Panc1 (cell line): ENCODE data around the gene ADARB2. TPM values are rescaled to one million over a fixed set of nuclear protein-coding genes. Genes with fewer than 3 reads are reported as not detected.

Source experiments
- ATAC-seq: fragments of 200-7000 bp; cut with Tn5 transposase; 2 replicates; pipeline ENCODE4 v1.9.1; 2020; ENCODE audit warnings: mild to moderate bottlenecking, moderate library complexity
- BruUV-seq: library from RNA; stranded (reverse); fragments of 400-500 nt; replicated peaks from 2 replicates; lab custom pipeline; 2021; lab: Mats Ljungman, UMichigan
- CTCF ChIA-PET: fragments of 300-600 bp; sonication (Branson Sonifier 250); formaldehyde crosslinking; loops from one replicate; lab custom pipeline; 2022; ENCODE audit warnings: antibody characterized with exemption; lab: Charles Lee
- POLR2A ChIA-PET: fragments of 300-600 bp; sonication (Branson Sonifier 250); formaldehyde crosslinking; loops from one replicate; lab custom pipeline; 2022; ENCODE audit warnings: antibody characterized with exemption; lab: Charles Lee
- DNase-seq: peaks from one replicate; pipeline ENCODE4 v3.0.0-alpha.2; 2010; ENCODE audit warnings: low read depth, low spot score
- H3K27ac ChIP-seq: 2 replicates; pipeline ENCODE4 v1.5.1; 2011; ENCODE audit warnings: mild to moderate bottlenecking, low read length, inconsistent platforms
- H3K27me3 ChIP-seq: fragments of 200-500 bp; sonication (Bioruptor generic); 2 replicates; pipeline ENCODE4 v1.6.0; 2014; ENCODE audit warnings: low read length, inconsistent platforms; ENCODE audit not compliant: control insufficient read depth, insufficient read depth
- H3K36me3 ChIP-seq: fragments of 200-500 bp; sonication (Bioruptor generic); 2 replicates; pipeline ENCODE4 v1.5.1; 2014; ENCODE audit warnings: inconsistent platforms, mild to moderate bottlenecking, low read length, moderate library complexity; ENCODE audit not compliant: control insufficient read depth, insufficient read depth
- H3K4me1 ChIP-seq: 2 replicates; pipeline ENCODE4 v1.5.1; 2011; ENCODE audit warnings: inconsistent platforms, mild to moderate bottlenecking, low read length, moderate library complexity; ENCODE audit not compliant: control insufficient read depth, insufficient read depth
- H3K4me3 ChIP-seq, 2 experiments: 2 replicates each; pipeline ENCODE4 v1.5.1; 2011 to 2012; ENCODE audit warnings: low read depth in 2 of 2, low read length in 2 of 2, mild to moderate bottlenecking in 2 of 2, inconsistent platforms in 1 of 2, moderate library complexity in 1 of 2
- H3K9me3 ChIP-seq: fragments of 200-500 bp; sonication (Bioruptor generic); 2 replicates; pipeline ENCODE4 v1.5.1; 2014; ENCODE audit warnings: low read depth, mild to moderate bottlenecking, inconsistent platforms, low read length, moderate library complexity; ENCODE audit not compliant: control insufficient read depth, insufficient read depth
- CTCF ChIP-seq: fragments of 450-650 bp; IDR thresholded peaks from 2 replicates; pipeline ENCODE4 v1.5.1; 2017; ENCODE audit warnings: mild to moderate bottlenecking
- POLR2AphosphoS5 ChIP-seq: IDR thresholded peaks from 2 replicates; pipeline ENCODE4 v1.6.1; 2012; ENCODE audit warnings: mild to moderate bottlenecking, low read depth, low read length, moderate library complexity
- REST ChIP-seq, 2 experiments: IDR thresholded peaks; 2 replicates each; pipeline ENCODE4 v1.6.1; 2011 to 2012; ENCODE audit warnings: low read depth in 2 of 2, control low read depth in 1 of 2, low read length in 1 of 2, mild to moderate bottlenecking in 1 of 2, moderate library complexity in 1 of 2; ENCODE audit not compliant: insufficient read depth in 1 of 2
- SIN3A ChIP-seq: IDR thresholded peaks from 2 replicates; pipeline ENCODE4 v1.6.1; 2012; ENCODE audit warnings: low read depth, mild to moderate bottlenecking, low read length, moderate library complexity, borderline replicate concordance; ENCODE audit not compliant: insufficient read depth
- TCF7L2 ChIP-seq: IDR thresholded peaks from 2 replicates; pipeline ENCODE4 v1.6.1; 2011; ENCODE audit warnings: mild to moderate bottlenecking, low read depth, low read length, inconsistent platforms
- in situ Hi-C: cut with HindIII; loops from 2 replicates; pipeline ENCODE4 v1.10.0; 2016; ENCODE audit warnings: low sequenced_read_pairs, low pct_unique_long_range_greater_than_20kb
- intact Hi-C: fragments of 100-400 bp; cut with micrococcal nuclease; formaldehyde crosslinking; loops from one replicate; pipeline ENCODE4 v1.10.0; 2022; ENCODE audit not compliant: unreplicated experiment
- total RNA-seq: library from RNA; stranded (reverse); gene quantifications from one replicate; pipeline ENCODE4 v1.2.1, GENCODE V29; 2021; ENCODE audit not compliant: unreplicated experiment

The ADARB2 gene
- total RNA-seq, 1 experiment from 2014 or later = 0.31 TPM

- intact Hi-C loops = no loop called here
- CTCF ChIA-PET = no interaction called here
- H3K27me3 ChIP-seq = peaks cover 5% of the 10 kb centered on the region
These were observed 216.3 kb downstream of the ADARB2 start for GRCh38 chr10:1520909-1521565.

GRCh38 chr10:1519391-1519790 is 217.9 kb downstream of the ADARB2 start:
- intact Hi-C loops (no loop called here), in situ Hi-C loops (no loop called here)
- H3K4me3 ChIP-seq = no peak overlapping the region
- H3K36me3 ChIP-seq = no peaks in the 10 kb centered on the region
- ATAC-seq (no peak), DNase-seq (no peak)
- no peak overlapping the region for H3K27ac ChIP-seq
- peaks cover 5% of the 10 kb centered on the region for H3K27me3 ChIP-seq
- no peaks in the 10 kb centered on the region for H3K9me3 ChIP-seq
- POLR2A ChIA-PET = no interaction called here
- TF ChIP-seq SIN3A = no peak
- no peak for TF ChIP-seq REST (IDR thresholded peaks at IDR 0.05; ENCODE audit: insufficient read depth in 1 of 2, low read depth in 2 of 2, low read length in 1 of 2)
- no peaks in the 10 kb centered on the region for H3K4me1 ChIP-seq
- CTCF ChIA-PET = no interaction called here
- no TSS peak for BruUV-seq

More at GRCh38 chr10:1520909-1521565, 216.3 kb downstream of the ADARB2 start:
- BruUV-seq = no TSS peak
- POLR2A ChIA-PET = no interaction called here
- ATAC-seq (no peak), DNase-seq (no peak)
- Histone ChIP-seq H3K4me1 (no peaks in the 10 kb centered on the region), H3K36me3 (no peaks in the 10 kb centered on the region), H3K27ac (no peak overlapping the region), H3K9me3 (no peaks in the 10 kb centered on the region), H3K4me3 (no peak overlapping the region)
- in situ Hi-C loops = no loop called here
- TF ChIP-seq REST (IDR thresholded peaks at IDR 0.05; ENCODE audit: insufficient read depth in 1 of 2, low read depth in 2 of 2, low read length in 1 of 2) (no peak), TCF7L2 (no peak), POLR2AphosphoS5 (no peak), CTCF (no peak), SIN3A (no peak)
